WTC11 (cell line): ENCODE data around the gene CRB1. TPM values are rescaled to one million over a fixed set of nuclear protein-coding genes. Genes with fewer than 3 reads are reported as not detected.

Source experiments
- ATAC-seq: fragments of 200-7000 bp; cut with Tn5 transposase; 2 replicates; pipeline ENCODE4 v1.10.0; 2021; ENCODE audit warnings: mild to moderate bottlenecking, moderate library complexity
- CTCF ChIA-PET: fragments of 300-600 bp; sonication (Branson Sonifier 250); formaldehyde crosslinking; loops from one replicate; lab custom pipeline; 2021; ENCODE audit warnings: antibody characterized with exemption; lab: Charles Lee
- POLR2A ChIA-PET: fragments of 350-600 bp; sonication (Branson Sonifier 250); formaldehyde crosslinking; loops from one replicate; lab custom pipeline; 2021; ENCODE audit warnings: antibody characterized with exemption; lab: Charles Lee
- DNase-seq: peaks from one replicate; pipeline ENCODE4 v3.0.0; 2021; ENCODE audit warnings: low spot score
- H3K27ac Mint-ChIP-seq: 2 replicates; pipeline ENCODE4 v1.8.0; 2021; ENCODE audit warnings: mixed read lengths
- H3K27me3 Mint-ChIP-seq: 2 replicates; pipeline ENCODE4 v1.8.0; 2021; ENCODE audit warnings: low read depth, mild to moderate bottlenecking, moderate library complexity, mixed read lengths
- H3K36me3 Mint-ChIP-seq: 2 replicates; pipeline ENCODE4 v1.8.0; 2021; ENCODE audit warnings: mixed read lengths
- H3K4me1 Mint-ChIP-seq: 2 replicates; pipeline ENCODE4 v1.8.0; 2022; ENCODE audit warnings: mixed read lengths
- H3K4me3 Mint-ChIP-seq: 2 replicates; pipeline ENCODE4 v1.8.0; 2021; ENCODE audit warnings: mild to moderate bottlenecking, moderate library complexity, mixed read lengths
- H3K9me3 Mint-ChIP-seq: 2 replicates; pipeline ENCODE4 v1.8.0; 2021; ENCODE audit warnings: mixed read lengths
- CDX4 ChIP-seq: fragments of 250-450 bp; sonication (Bioruptor Pico); IDR thresholded peaks from 2 replicates; pipeline ENCODE4 v1.9.0; 2021; ENCODE audit warnings: moderate library complexity, mild to moderate bottlenecking, inconsistent platforms, borderline replicate concordance
- ESRRA ChIP-seq: sonication (generic); formaldehyde crosslinking; IDR thresholded peaks from 2 replicates; pipeline ENCODE4 v1.8.1; 2022; ENCODE audit warnings: mild to moderate bottlenecking, missing genetic modification reagents, borderline replicate concordance
- ETV6 ChIP-seq: sonication (generic); formaldehyde crosslinking; IDR thresholded peaks from 2 replicates; pipeline ENCODE4 v1.8.1; 2022; ENCODE audit warnings: mild to moderate bottlenecking, missing genetic modification reagents
- FOXP1 ChIP-seq: sonication (generic); formaldehyde crosslinking; IDR thresholded peaks from 2 replicates; pipeline ENCODE4 v1.8.0; 2022; ENCODE audit warnings: missing genetic modification reagents, mild to moderate bottlenecking, moderate library complexity, borderline replicate concordance
- JAZF1 ChIP-seq: fragments of 250-450 bp; sonication (Bioruptor Pico); IDR thresholded peaks from 2 replicates; pipeline ENCODE4 v1.9.0; 2021; ENCODE audit warnings: moderate library complexity, mild to moderate bottlenecking, inconsistent platforms
- MYBL2 ChIP-seq: sonication (generic); formaldehyde crosslinking; IDR thresholded peaks from 2 replicates; pipeline ENCODE4 v1.8.1; 2023; ENCODE audit warnings: mild to moderate bottlenecking, moderate library complexity, missing genetic modification reagents
- NFYB ChIP-seq: sonication (generic); formaldehyde crosslinking; conservative IDR thresholded peaks from 2 replicates; pipeline ENCODE4 v1.8.0; 2022; ENCODE audit warnings: low read depth, missing genetic modification reagents
- NR2C2 ChIP-seq: sonication (generic); formaldehyde crosslinking; IDR thresholded peaks from 2 replicates; pipeline ENCODE4 v1.8.0; 2022; ENCODE audit warnings: mild to moderate bottlenecking, missing genetic modification reagents
- OVOL2 ChIP-seq: fragments of 250-450 bp; sonication (Bioruptor Pico); IDR thresholded peaks from 2 replicates; pipeline ENCODE4 v1.9.0; 2021; ENCODE audit warnings: mild to moderate bottlenecking, borderline replicate concordance
- RORB ChIP-seq: fragments of 250-450 bp; sonication (Bioruptor Pico); IDR thresholded peaks from 2 replicates; pipeline ENCODE4 v1.9.0; 2021; ENCODE audit warnings: mild to moderate bottlenecking
- SMAD4 ChIP-seq: sonication (generic); formaldehyde crosslinking; IDR thresholded peaks from 2 replicates; pipeline ENCODE4 v1.8.0; 2022; ENCODE audit warnings: mild to moderate bottlenecking, missing genetic modification reagents
- SP1 ChIP-seq: sonication (generic); formaldehyde crosslinking; conservative IDR thresholded peaks from 2 replicates; pipeline ENCODE4 v1.8.1; 2022; ENCODE audit warnings: missing genetic modification reagents
- TEAD4 ChIP-seq: sonication (generic); formaldehyde crosslinking; IDR thresholded peaks from 2 replicates; pipeline ENCODE4 v1.8.0; 2022; ENCODE audit warnings: mild to moderate bottlenecking, missing genetic modification reagents
- TP53 ChIP-seq: sonication (generic); formaldehyde crosslinking; IDR thresholded peaks from 2 replicates; pipeline ENCODE4 v1.8.1; 2023; ENCODE audit warnings: mild to moderate bottlenecking, missing genetic modification reagents
- ZBTB21 ChIP-seq: sonication (generic); formaldehyde crosslinking; IDR thresholded peaks from 2 replicates; pipeline ENCODE4 v1.8.1; 2023; ENCODE audit warnings: mild to moderate bottlenecking, missing genetic modification reagents, borderline replicate concordance
- ZNF416 ChIP-seq: fragments of 250-450 bp; sonication (Bioruptor Pico); IDR thresholded peaks from 2 replicates; pipeline ENCODE4 v1.9.0; 2021; ENCODE audit warnings: mild to moderate bottlenecking, inconsistent platforms
- ZNF423 ChIP-seq: fragments of 250-450 bp; sonication (Bioruptor Pico); IDR thresholded peaks from 2 replicates; pipeline ENCODE4 v2.1.2; 2022; ENCODE audit warnings: mild to moderate bottlenecking, moderate library complexity
- total RNA-seq: library from RNA; stranded (reverse); gene quantifications from 3 replicates; pipeline ENCODE4 v1.2.3, GENCODE V29; 2021
- TF ChIP-seq, protein P1 (sequence below): sonication (generic); formaldehyde crosslinking; IDR thresholded peaks from 2 replicates; pipeline ENCODE4 v1.8.1; 2023; ENCODE audit warnings: mild to moderate bottlenecking, missing genetic modification reagents
- TF ChIP-seq, protein P2 (sequence below): sonication (generic); formaldehyde crosslinking; IDR thresholded peaks from 2 replicates; pipeline ENCODE4 v1.8.1; 2023; ENCODE audit warnings: mild to moderate bottlenecking, missing genetic modification reagents, moderate library complexity
- TF ChIP-seq, protein P3 (sequence below): sonication (generic); formaldehyde crosslinking; IDR thresholded peaks from 2 replicates; pipeline ENCODE4 v1.8.0; 2023; ENCODE audit warnings: mild to moderate bottlenecking, missing genetic modification reagents

CRB1 gene
- total RNA-seq, 1 experiment from 2014 or later: 0.11 TPM

GRCh38 chr1:197469620-197470210 lies 201.7 kb downstream of the CRB1 start:
- Mint-ChIP-seq H3K9me3 (no peaks in the 10 kb centered on the region), H3K4me3 (no peak overlapping the region)
- ATAC-seq: peak; percentile 29

GRCh38 chr1:197470330-197470729 lies 202.3 kb downstream of the CRB1 start:
- DNase-seq (no peak), ATAC-seq (no peak)
- Mint-ChIP-seq H3K9me3 (no peaks in the 10 kb centered on the region), H3K27ac (no peak overlapping the region; the same call in 1 of the 2 replicates), H3K27me3 (no peaks in the 10 kb centered on the region), H3K4me1 (peaks cover 42% of the 10 kb centered on the region), H3K36me3 (no peaks in the 10 kb centered on the region), H3K4me3 (no peak overlapping the region)
- CTCF ChIA-PET: interaction anchor here (1.2 kb wide), 1 partner anchor 50 kb away, joined by 3 read pairs; no protein-coding TSS in a partner anchor
- TF ChIP-seq FOXP1 (CRISPR knock-in tag) (no peak), OVOL2 (CRISPR knock-in tag) (no peak), RORB (CRISPR knock-in tag) (no peak), TEAD4 (no peak), NFYB (no peak), JAZF1 (CRISPR knock-in tag) (no peak), ETV6 (no peak), SP1 (CRISPR knock-in tag) (no peak), SMAD4 (CRISPR knock-in tag) (no peak)
- POLR2A ChIA-PET: no interaction called here

More at GRCh38 chr1:197469620-197470210, 201.7 kb downstream of the CRB1 start:
- H3K36me3 Mint-ChIP-seq: no peaks in the 10 kb centered on the region
- ChIA-PET POLR2A (no interaction called here), CTCF (interaction anchor here (1.2 to 1.4 kb wide), 2 partner anchors 50 to 69 kb away, joined by 3 read pairs; no protein-coding TSS in a partner anchor)
- DNase-seq: no peak
- peaks cover 42% of the 10 kb centered on the region for H3K4me1 Mint-ChIP-seq
- H3K27me3 Mint-ChIP-seq: no peaks in the 10 kb centered on the region
- H3K27ac Mint-ChIP-seq: peak overlapping the region; percentile 3; the same call in 1 of the 2 replicates
- TF ChIP-seq JAZF1 (CRISPR knock-in tag) (no peak), ESRRA (CRISPR knock-in tag) (no peak)
- TF ChIP-seq, protein P1, sequence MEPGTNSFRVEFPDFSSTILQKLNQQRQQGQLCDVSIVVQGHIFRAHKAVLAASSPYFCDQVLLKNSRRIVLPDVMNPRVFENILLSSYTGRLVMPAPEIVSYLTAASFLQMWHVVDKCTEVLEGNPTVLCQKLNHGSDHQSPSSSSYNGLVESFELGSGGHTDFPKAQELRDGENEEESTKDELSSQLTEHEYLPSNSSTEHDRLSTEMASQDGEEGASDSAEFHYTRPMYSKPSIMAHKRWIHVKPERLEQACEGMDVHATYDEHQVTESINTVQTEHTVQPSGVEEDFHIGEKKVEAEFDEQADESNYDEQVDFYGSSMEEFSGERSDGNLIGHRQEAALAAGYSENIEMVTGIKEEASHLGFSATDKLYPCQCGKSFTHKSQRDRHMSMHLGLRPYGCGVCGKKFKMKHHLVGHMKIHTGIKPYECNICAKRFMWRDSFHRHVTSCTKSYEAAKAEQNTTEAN: no peak
- TF ChIP-seq, all 79 proteins: peak for 0

GRCh38 chr1:197471248-197471985 lies 203.4 kb downstream of the CRB1 start:
- peaks cover 42% of the 10 kb centered on the region for H3K4me1 Mint-ChIP-seq
- peak; percentile 68; the same call in 1 of the 2 replicates for TF ChIP-seq ZNF423 (CRISPR knock-in tag)
- TF ChIP-seq, protein P2, sequence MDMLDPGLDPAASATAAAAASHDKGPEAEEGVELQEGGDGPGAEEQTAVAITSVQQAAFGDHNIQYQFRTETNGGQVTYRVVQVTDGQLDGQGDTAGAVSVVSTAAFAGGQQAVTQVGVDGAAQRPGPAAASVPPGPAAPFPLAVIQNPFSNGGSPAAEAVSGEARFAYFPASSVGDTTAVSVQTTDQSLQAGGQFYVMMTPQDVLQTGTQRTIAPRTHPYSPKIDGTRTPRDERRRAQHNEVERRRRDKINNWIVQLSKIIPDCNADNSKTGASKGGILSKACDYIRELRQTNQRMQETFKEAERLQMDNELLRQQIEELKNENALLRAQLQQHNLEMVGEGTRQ: no peak
- no peak for TF ChIP-seq CDX4 (CRISPR knock-in tag)
- TF ChIP-seq SP1 (CRISPR knock-in tag): no peak
- TF ChIP-seq ETV6: no peak
- no peak for TF ChIP-seq ZNF416 (CRISPR knock-in tag)
- TF ChIP-seq JAZF1 (CRISPR knock-in tag): no peak
- TF ChIP-seq, all 79 proteins: peak for 1
- DNase-seq: no peak
- POLR2A ChIA-PET: interaction anchor here (0.5 kb wide), 1 partner anchor 56 kb away, joined by 3 read pairs; no protein-coding TSS in a partner anchor
- no peak overlapping the region for H3K27ac Mint-ChIP-seq
- ATAC-seq: peak; percentile 83
- no peaks in the 10 kb centered on the region for H3K36me3 Mint-ChIP-seq
- no peaks in the 10 kb centered on the region for H3K27me3 Mint-ChIP-seq
- no peaks in the 10 kb centered on the region for H3K9me3 Mint-ChIP-seq
- H3K4me3 Mint-ChIP-seq: no peak overlapping the region
- CTCF ChIA-PET: no interaction called here

- ATAC-seq (no peak), DNase-seq (no peak)
- Mint-ChIP-seq H3K9me3 (no peaks in the 10 kb centered on the region), H3K27me3 (no peaks in the 10 kb centered on the region), H3K4me3 (no peak overlapping the region), H3K4me1 (peaks cover 42% of the 10 kb centered on the region), H3K36me3 (no peaks in the 10 kb centered on the region), H3K27ac (no peak overlapping the region)
- ChIA-PET POLR2A (no interaction called here), CTCF (no interaction called here)
- TF ChIP-seq, protein P3, sequence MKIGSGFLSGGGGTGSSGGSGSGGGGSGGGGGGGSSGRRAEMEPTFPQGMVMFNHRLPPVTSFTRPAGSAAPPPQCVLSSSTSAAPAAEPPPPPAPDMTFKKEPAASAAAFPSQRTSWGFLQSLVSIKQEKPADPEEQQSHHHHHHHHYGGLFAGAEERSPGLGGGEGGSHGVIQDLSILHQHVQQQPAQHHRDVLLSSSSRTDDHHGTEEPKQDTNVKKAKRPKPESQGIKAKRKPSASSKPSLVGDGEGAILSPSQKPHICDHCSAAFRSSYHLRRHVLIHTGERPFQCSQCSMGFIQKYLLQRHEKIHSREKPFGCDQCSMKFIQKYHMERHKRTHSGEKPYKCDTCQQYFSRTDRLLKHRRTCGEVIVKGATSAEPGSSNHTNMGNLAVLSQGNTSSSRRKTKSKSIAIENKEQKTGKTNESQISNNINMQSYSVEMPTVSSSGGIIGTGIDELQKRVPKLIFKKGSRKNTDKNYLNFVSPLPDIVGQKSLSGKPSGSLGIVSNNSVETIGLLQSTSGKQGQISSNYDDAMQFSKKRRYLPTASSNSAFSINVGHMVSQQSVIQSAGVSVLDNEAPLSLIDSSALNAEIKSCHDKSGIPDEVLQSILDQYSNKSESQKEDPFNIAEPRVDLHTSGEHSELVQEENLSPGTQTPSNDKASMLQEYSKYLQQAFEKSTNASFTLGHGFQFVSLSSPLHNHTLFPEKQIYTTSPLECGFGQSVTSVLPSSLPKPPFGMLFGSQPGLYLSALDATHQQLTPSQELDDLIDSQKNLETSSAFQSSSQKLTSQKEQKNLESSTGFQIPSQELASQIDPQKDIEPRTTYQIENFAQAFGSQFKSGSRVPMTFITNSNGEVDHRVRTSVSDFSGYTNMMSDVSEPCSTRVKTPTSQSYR (CRISPR knock-in tag): no peak
- no peak for TF ChIP-seq NR2C2
- TF ChIP-seq TP53: no peak
- no peak for TF ChIP-seq FOXP1 (CRISPR knock-in tag)
- TF ChIP-seq ZBTB21 (CRISPR knock-in tag): no peak
- no peak for TF ChIP-seq CDX4 (CRISPR knock-in tag)
- TF ChIP-seq MYBL2: no peak
- no peak for TF ChIP-seq ZNF423 (CRISPR knock-in tag)
Observed at GRCh38 chr1:197472141-197472540, 204.1 kb downstream of the CRB1 start.
